ENCODE results near the gene GRHPR.

- TF ChIP-seq, protein P1, sequence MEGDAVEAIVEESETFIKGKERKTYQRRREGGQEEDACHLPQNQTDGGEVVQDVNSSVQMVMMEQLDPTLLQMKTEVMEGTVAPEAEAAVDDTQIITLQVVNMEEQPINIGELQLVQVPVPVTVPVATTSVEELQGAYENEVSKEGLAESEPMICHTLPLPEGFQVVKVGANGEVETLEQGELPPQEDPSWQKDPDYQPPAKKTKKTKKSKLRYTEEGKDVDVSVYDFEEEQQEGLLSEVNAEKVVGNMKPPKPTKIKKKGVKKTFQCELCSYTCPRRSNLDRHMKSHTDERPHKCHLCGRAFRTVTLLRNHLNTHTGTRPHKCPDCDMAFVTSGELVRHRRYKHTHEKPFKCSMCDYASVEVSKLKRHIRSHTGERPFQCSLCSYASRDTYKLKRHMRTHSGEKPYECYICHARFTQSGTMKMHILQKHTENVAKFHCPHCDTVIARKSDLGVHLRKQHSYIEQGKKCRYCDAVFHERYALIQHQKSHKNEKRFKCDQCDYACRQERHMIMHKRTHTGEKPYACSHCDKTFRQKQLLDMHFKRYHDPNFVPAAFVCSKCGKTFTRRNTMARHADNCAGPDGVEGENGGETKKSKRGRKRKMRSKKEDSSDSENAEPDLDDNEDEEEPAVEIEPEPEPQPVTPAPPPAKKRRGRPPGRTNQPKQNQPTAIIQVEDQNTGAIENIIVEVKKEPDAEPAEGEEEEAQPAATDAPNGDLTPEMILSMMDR (IDR thresholded peaks at IDR 0.05; ENCODE audit: low read depth, low read length) = no peak
- no peak for TF ChIP-seq POLR2A (IDR thresholded peaks at IDR 0.05; ENCODE audit: extremely low read depth, insufficient read length)
- TF ChIP-seq, protein P2, sequence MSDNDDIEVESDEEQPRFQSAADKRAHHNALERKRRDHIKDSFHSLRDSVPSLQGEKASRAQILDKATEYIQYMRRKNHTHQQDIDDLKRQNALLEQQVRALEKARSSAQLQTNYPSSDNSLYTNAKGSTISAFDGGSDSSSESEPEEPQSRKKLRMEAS (IDR thresholded peaks at IDR 0.05; ENCODE audit: low read depth, low read length) = no peak
Observed at GRCh38 chr9:37420271-37421215, 2.0 kb upstream of the GRHPR start.
